Measurements from ENCODE around the gene PRKAG1. TPM values are rescaled to one million over a fixed set of nuclear protein-coding genes. Genes with fewer than 3 reads are reported as not detected.
A peak's percentile ranks its signal among the peaks of the same experiment; 100 is the strongest.

Gene PRKAG1
- total and polyA plus RNA-seq, 2 donors (not counting 1 experiment from before 2014, with no cell fraction given) = 28.5 to 60.0 TPM

GRCh38 chr12:48969833-48970701 is 48.5 kb downstream of the PRKAG1 start:
- peaks cover 27% of the 10 kb centered on the region for H4K20me1 ChIP-seq (ENCODE audit: control insufficient read depth, insufficient read depth, low read length, poor library complexity, severe bottlenecking)
- peak overlapping the region; percentile 80 for H3K4me3 Mint-ChIP-seq
- ATAC-seq (ENCODE audit: low read depth) (peak; percentile 63), DNase-seq (peak; percentile 70)
- ChIA-PET CTCF (interaction anchor here (0.9 to 7.2 kb wide), 6 partner anchors 10 to 122 kb away, joined by 3 to 71 read pairs (median 4); partner anchors contain the start of gene WNT1), POLR2A (interaction anchor here (0.6 to 3.1 kb wide), 4 partner anchors 10 to 24 kb away, joined by 4 to 9 read pairs (median 5); partner anchors contain the start of gene ARF3)
- no peak overlapping the region for H3K27ac Mint-ChIP-seq
- peaks cover 39% of the 10 kb centered on the region for H3K27me3 Mint-ChIP-seq
- H3K4me2 ChIP-seq (replicated peaks; ENCODE audit: low read depth, low read length, poor library complexity, severe bottlenecking) = peak overlapping the region; percentile 76
- H2AFZ ChIP-seq (ENCODE audit: insufficient read depth, low read depth, low read length, poor library complexity, severe bottlenecking) = peak overlapping the region; percentile 57
- no peaks in the 10 kb centered on the region for H3K9me3 Mint-ChIP-seq (ENCODE audit: insufficient read depth)
- intact Hi-C loops (cut with micrococcal nuclease) = loop anchor here (1.0 kb wide), 1 partner anchor 8 kb away; the partner anchor contains the start of gene WNT1
- H3K79me2 ChIP-seq (ENCODE audit: control insufficient read depth, insufficient read depth, low read length) = no peaks in the 10 kb centered on the region
- no peak overlapping the region for H3K27ac ChIP-seq (ENCODE audit: low read length in 2 of 2)
- H3K4me1 ChIP-seq (ENCODE audit: control insufficient read depth in 2 of 2, insufficient read depth in 2 of 2, low read length in 2 of 2) = peaks cover 47 to 51% of the 10 kb centered on the region in 2 donors
- peaks cover 40% of the 10 kb centered on the region for H3K4me1 Mint-ChIP-seq
- peak overlapping the region; percentile 34 for H3K9ac ChIP-seq (ENCODE audit: low read length)
- H3K9me3 ChIP-seq (ENCODE audit: control extremely low read depth in 1 of 3, control insufficient read depth in 2 of 3, insufficient read depth in 1 of 3, low read length in 2 of 3) = peaks cover 0 to 25% (median 0%) of the 10 kb centered on the region in 3 donors
- no peak for TF ChIP-seq CTCF (IDR thresholded peaks at IDR 0.05)
- no peak for TF ChIP-seq EZH2 (IDR thresholded peaks at IDR 0.05; ENCODE audit: borderline replicate concordance, insufficient read depth, low read depth, low read length, poor library complexity, severe bottlenecking)
- H3K4me3 ChIP-seq (ENCODE audit: control extremely low read depth in 1 of 5, extremely low read depth in 1 of 5, insufficient read depth in 1 of 5, low read depth in 2 of 5, low read length in 4 of 5) = peak overlapping the region in 4 of 5 experiments; percentile 8 to 34 (median 28)
- WGBS (ENCODE audit: insufficient coverage) = 7% methylated on average over 73 of the region's 77 CpGs
- peaks cover 0 to 51% (median 40%) of the 10 kb centered on the region in 4 experiments for H3K27me3 ChIP-seq (replicated peaks in 1 of 4; ENCODE audit: control extremely low read depth in 1 of 4, control insufficient read depth in 3 of 4, insufficient read depth in 4 of 4, low read length in 3 of 4)
- H3K36me3 ChIP-seq (replicated peaks in 1 of 2; ENCODE audit: control extremely low read depth in 1 of 2, control insufficient read depth in 1 of 2, extremely low read depth in 1 of 2, insufficient read depth in 2 of 2, low read length in 1 of 2) = no peaks in the 10 kb centered on the region

All from B cell (primary cell).